HepG2 (cell line): ENCODE measurements around the gene ATXN7L3.
"Not testable (repeated sequence)": the region's sequence is repeated elsewhere in the genome, so short reads cannot be mapped to it uniquely, and the experiment has no call there.

Source experiments
- CBX5 ChIP-seq: sonication (generic); formaldehyde crosslinking; IDR thresholded peaks from 2 replicates; pipeline ENCODE4 v1.4.0; 2020; ENCODE audit warnings: missing genetic modification reagents, borderline replicate concordance
- CEBPB ChIP-seq: IDR thresholded peaks from 2 replicates; pipeline ENCODE4 v1.6.1; 2011; ENCODE audit warnings: low read depth, low read length, improper control_type of control experiment, borderline replicate concordance
- EP300 ChIP-seq, 3 experiments: sonication (generic) in 1 of 3; formaldehyde crosslinking in 1 of 3; IDR thresholded peaks; 2 replicates each; pipeline versions ENCODE4 v1.5.1 to v1.6.1; 2011 to 2020; ENCODE audit warnings: low read depth in 2 of 3, low read length in 2 of 3, borderline replicate concordance in 1 of 3, improper control_type of control experiment in 1 of 3, mild to moderate bottlenecking in 1 of 3, missing genetic modification reagents in 1 of 3, moderate library complexity in 1 of 3
- GATAD2A ChIP-seq: IDR thresholded peaks from 2 replicates; pipeline ENCODE4 v1.6.1; 2016
- HES4 ChIP-seq: sonication (generic); formaldehyde crosslinking; IDR thresholded peaks from 2 replicates; pipeline ENCODE4 v1.9.0; 2021; ENCODE audit warnings: mild to moderate bottlenecking, missing genetic modification reagents, borderline replicate concordance
- HMG20A ChIP-seq: IDR thresholded peaks from 2 replicates; pipeline ENCODE4 v1.6.1; 2016; ENCODE audit warnings: borderline replicate concordance
- HMGXB4 ChIP-seq, 2 experiments: sonication (generic) in 1 of 2; formaldehyde crosslinking in 1 of 2; IDR thresholded peaks; 2 replicates each; pipeline versions ENCODE4 v1.4.0 to v1.6.1; 2018 to 2020; ENCODE audit warnings: missing genetic modification reagents in 2 of 2, borderline replicate concordance in 1 of 2, low read depth in 1 of 2, mild to moderate bottlenecking in 1 of 2, missing biosample characterization in 1 of 2
- KMT2A ChIP-seq: sonication (generic); formaldehyde crosslinking; IDR thresholded peaks from 2 replicates; pipeline ENCODE4 v1.4.0; 2020; ENCODE audit warnings: missing genetic modification reagents
- POLR2G ChIP-seq: fragments of 200-400 bp; formaldehyde crosslinking; IDR thresholded peaks from 2 replicates; pipeline ENCODE4 v1.6.1; 2018; ENCODE audit warnings: mild to moderate bottlenecking, low read depth, low read length, moderate library complexity
- ZBTB21 ChIP-seq: sonication (generic); formaldehyde crosslinking; IDR thresholded peaks from 2 replicates; pipeline ENCODE4 v1.4.0; 2020; ENCODE audit warnings: missing genetic modification reagents
- TF ChIP-seq, protein P1 (sequence below): sonication (generic); formaldehyde crosslinking; conservative IDR thresholded peaks from 2 replicates; pipeline ENCODE4 v1.4.0; 2020; ENCODE audit warnings: mild to moderate bottlenecking, missing genetic modification reagents, moderate library complexity
- TF ChIP-seq, protein P2 (sequence below): sonication (generic); formaldehyde crosslinking; IDR thresholded peaks from 2 replicates; pipeline ENCODE4 v1.5.0; 2020; ENCODE audit warnings: mild to moderate bottlenecking, missing genetic modification reagents, moderate library complexity
- TF ChIP-seq, protein P3 (sequence below): sonication (generic); formaldehyde crosslinking; IDR thresholded peaks from 2 replicates; pipeline ENCODE4 v1.5.1; 2020; ENCODE audit warnings: mild to moderate bottlenecking, missing genetic modification reagents, moderate library complexity
- TF ChIP-seq, protein P4 (sequence below), 2 experiments: IDR thresholded peaks; 2 replicates each; pipeline ENCODE4 v1.6.1; 2011 to 2012; ENCODE audit warnings: low read length in 2 of 2, borderline replicate concordance in 1 of 2, low read depth in 1 of 2, mild to moderate bottlenecking in 1 of 2, moderate library complexity in 1 of 2

GRCh38 chr17:44143921-44144320, 55.8 kb downstream of the ATXN7L3 start:
- not testable (repeated sequence) for TF ChIP-seq HMG20A; ZBTB21; GATAD2A; HES4 (CRISPR knock-in tag); KMT2A (CRISPR knock-in tag); CEBPB; EP300 (IDR thresholded peaks at IDR 0.05; ENCODE audit: low read depth in 2 of 2, low read length in 2 of 2); EP300 (CRISPR knock-in tag; IDR thresholded peaks at IDR 0.05; ENCODE audit: borderline replicate concordance); POLR2G; CBX5 (CRISPR knock-in tag); HMGXB4 (CRISPR knock-in tag; IDR thresholded peaks at IDR 0.05; ENCODE audit: borderline replicate concordance in 1 of 2, low read depth in 1 of 2)
- TF ChIP-seq, protein P1, sequence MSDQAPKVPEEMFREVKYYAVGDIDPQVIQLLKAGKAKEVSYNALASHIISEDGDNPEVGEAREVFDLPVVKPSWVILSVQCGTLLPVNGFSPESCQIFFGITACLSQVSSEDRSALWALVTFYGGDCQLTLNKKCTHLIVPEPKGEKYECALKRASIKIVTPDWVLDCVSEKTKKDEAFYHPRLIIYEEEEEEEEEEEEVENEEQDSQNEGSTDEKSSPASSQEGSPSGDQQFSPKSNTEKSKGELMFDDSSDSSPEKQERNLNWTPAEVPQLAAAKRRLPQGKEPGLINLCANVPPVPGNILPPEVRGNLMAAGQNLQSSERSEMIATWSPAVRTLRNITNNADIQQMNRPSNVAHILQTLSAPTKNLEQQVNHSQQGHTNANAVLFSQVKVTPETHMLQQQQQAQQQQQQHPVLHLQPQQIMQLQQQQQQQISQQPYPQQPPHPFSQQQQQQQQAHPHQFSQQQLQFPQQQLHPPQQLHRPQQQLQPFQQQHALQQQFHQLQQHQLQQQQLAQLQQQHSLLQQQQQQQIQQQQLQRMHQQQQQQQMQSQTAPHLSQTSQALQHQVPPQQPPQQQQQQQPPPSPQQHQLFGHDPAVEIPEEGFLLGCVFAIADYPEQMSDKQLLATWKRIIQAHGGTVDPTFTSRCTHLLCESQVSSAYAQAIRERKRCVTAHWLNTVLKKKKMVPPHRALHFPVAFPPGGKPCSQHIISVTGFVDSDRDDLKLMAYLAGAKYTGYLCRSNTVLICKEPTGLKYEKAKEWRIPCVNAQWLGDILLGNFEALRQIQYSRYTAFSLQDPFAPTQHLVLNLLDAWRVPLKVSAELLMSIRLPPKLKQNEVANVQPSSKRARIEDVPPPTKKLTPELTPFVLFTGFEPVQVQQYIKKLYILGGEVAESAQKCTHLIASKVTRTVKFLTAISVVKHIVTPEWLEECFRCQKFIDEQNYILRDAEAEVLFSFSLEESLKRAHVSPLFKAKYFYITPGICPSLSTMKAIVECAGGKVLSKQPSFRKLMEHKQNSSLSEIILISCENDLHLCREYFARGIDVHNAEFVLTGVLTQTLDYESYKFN: not testable (repeated sequence)
- TF ChIP-seq, protein P2, sequence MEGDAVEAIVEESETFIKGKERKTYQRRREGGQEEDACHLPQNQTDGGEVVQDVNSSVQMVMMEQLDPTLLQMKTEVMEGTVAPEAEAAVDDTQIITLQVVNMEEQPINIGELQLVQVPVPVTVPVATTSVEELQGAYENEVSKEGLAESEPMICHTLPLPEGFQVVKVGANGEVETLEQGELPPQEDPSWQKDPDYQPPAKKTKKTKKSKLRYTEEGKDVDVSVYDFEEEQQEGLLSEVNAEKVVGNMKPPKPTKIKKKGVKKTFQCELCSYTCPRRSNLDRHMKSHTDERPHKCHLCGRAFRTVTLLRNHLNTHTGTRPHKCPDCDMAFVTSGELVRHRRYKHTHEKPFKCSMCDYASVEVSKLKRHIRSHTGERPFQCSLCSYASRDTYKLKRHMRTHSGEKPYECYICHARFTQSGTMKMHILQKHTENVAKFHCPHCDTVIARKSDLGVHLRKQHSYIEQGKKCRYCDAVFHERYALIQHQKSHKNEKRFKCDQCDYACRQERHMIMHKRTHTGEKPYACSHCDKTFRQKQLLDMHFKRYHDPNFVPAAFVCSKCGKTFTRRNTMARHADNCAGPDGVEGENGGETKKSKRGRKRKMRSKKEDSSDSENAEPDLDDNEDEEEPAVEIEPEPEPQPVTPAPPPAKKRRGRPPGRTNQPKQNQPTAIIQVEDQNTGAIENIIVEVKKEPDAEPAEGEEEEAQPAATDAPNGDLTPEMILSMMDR (CRISPR knock-in tag): not testable (repeated sequence)
- TF ChIP-seq, protein P3, sequence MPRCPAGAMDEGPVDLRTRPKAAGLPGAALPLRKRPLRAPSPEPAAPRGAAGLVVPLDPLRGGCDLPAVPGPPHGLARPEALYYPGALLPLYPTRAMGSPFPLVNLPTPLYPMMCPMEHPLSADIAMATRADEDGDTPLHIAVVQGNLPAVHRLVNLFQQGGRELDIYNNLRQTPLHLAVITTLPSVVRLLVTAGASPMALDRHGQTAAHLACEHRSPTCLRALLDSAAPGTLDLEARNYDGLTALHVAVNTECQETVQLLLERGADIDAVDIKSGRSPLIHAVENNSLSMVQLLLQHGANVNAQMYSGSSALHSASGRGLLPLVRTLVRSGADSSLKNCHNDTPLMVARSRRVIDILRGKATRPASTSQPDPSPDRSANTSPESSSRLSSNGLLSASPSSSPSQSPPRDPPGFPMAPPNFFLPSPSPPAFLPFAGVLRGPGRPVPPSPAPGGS (CRISPR knock-in tag): not testable (repeated sequence)
- TF ChIP-seq, protein P4, sequence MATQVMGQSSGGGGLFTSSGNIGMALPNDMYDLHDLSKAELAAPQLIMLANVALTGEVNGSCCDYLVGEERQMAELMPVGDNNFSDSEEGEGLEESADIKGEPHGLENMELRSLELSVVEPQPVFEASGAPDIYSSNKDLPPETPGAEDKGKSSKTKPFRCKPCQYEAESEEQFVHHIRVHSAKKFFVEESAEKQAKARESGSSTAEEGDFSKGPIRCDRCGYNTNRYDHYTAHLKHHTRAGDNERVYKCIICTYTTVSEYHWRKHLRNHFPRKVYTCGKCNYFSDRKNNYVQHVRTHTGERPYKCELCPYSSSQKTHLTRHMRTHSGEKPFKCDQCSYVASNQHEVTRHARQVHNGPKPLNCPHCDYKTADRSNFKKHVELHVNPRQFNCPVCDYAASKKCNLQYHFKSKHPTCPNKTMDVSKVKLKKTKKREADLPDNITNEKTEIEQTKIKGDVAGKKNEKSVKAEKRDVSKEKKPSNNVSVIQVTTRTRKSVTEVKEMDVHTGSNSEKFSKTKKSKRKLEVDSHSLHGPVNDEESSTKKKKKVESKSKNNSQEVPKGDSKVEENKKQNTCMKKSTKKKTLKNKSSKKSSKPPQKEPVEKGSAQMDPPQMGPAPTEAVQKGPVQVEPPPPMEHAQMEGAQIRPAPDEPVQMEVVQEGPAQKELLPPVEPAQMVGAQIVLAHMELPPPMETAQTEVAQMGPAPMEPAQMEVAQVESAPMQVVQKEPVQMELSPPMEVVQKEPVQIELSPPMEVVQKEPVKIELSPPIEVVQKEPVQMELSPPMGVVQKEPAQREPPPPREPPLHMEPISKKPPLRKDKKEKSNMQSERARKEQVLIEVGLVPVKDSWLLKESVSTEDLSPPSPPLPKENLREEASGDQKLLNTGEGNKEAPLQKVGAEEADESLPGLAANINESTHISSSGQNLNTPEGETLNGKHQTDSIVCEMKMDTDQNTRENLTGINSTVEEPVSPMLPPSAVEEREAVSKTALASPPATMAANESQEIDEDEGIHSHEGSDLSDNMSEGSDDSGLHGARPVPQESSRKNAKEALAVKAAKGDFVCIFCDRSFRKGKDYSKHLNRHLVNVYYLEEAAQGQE (IDR thresholded peaks at IDR 0.05; ENCODE audit: borderline replicate concordance in 1 of 2, low read depth in 1 of 2, low read length in 2 of 2): not testable (repeated sequence)
